Activated T-helper 1 cell treated with Interleukin-2 at 50 U/mL for 16 hours (primary cell): ENCODE data around the gene KCNN3.
"Not testable (repeated sequence)": the region's sequence is repeated elsewhere in the genome, so short reads cannot be mapped to it uniquely, and the experiment has no call there.

Source experiments
- DNase-seq: peaks from one replicate; pipeline ENCODE4 v3.0.0-alpha.2; 2020; ENCODE audit warnings: low read depth

KCNN3 gene

DNA sequence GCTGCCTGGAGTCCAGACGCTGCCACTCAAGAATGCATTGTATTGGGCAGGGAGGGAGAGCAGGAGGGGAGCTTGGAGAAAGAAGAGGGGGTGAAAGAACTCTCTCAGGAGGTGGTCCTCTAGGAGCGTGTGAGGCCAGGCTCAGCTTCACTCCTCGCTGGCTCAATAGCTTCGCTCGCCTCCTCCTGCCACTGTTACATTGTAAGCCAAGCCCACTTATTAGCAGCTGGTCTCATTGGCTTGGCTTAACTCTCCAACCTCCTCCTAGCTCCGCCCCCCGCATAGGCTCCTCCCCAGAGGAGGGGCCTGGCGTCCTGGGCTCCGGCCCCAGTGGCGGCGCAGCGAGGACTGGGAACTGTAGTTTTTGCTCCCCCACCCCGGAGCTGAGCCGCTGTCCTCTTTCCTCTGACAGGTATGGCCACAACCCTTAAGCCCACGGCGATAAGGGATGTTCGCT, at the start of gene KCNN3:
TSS of gene KCNN3 (minus strand) at position 167 of the 457 bp plus-strand sequence. CDS start 317 bp downstream, outside the sequence.
- peak; percentile 43 for DNase-seq

GRCh38 chr1:154913273-154913672, 43.2 kb upstream of the KCNN3 start:
- DNase-seq, result no peak

DNA sequence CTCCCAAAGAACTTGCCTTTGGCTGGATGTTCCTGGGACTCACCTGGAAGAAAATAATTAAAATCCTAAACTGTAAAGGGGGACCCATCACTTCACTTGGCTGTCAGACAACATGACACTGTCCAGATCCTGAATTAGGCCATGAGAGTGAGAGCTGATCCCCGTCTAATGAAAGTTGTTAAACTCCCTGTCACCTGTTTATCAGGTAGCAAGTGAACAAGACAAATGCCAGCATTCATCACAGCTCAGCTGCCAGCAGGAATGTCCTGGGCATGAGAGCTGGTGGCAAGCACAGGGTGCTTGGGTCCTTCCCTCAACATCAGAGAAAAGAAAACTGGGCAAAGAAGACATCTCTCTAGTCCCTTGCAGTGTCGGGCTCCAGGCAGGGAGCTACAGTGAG, 42.7 kb upstream of the KCNN3 start:
- no peak for DNase-seq

- no peak for DNase-seq
Measured at GRCh38 chr1:154911691-154912550, 41.8 kb upstream of the KCNN3 start.

DNA sequence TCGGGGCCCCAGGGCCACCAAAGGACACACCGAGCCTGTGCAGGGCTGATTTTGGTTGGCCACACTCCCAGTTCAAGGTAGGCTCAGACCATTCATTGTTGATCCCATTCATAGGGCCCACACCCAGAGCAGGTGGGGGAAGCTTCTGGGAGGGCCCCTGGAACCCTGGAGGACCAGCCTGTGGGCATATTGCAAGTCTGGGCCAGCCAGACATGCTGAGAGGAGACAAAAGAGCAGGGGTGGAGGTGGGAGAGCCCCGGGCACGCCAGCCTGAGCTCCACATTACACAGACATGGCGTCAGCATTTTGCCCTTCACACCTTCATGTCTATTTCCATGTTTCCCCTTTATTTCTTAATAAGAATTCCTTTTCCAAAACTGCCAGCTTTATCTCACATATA, 40.8 kb upstream of the KCNN3 start:
- DNase-seq, result no peak

DNA sequence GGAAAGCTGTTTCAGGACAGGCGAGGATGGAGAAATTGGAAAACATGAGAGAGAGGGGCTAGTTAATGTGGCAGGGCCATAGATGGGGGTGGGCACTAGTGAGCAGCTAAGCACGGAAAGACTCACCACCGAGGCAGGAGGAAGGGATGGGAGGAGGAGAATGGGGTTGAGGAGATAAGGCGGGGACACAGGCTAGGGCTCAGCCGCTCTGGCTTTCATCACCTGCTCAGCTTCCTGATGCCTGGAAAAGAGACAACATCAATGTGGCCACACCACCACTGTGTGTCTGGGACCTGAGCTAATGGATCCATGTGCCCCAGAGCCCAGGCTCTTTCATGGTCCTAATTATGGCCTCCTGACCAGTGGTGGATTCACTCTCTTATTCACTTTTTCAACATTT, 38.9 kb upstream of the KCNN3 start:
- DNase-seq, result no peak

DNA sequence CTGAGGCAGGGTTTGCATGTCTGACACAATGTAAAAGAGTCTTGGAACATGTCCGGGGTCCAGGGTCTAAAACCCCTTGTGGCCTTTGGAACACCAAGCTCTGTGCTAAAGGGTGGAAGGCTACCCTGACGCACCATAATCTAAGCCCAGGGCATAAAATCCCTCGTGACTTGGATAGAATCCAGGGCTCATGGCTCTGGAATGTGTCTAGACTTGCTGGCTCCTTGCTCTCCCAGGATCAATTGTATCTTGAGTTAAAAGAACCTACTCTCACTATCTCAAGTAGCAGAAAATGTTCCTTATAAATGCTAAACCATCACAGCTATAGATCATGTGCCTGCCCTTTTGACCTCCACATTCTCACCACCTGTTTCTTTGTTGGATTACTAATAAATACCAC, 38.0 kb upstream of the KCNN3 start:
- not testable (repeated sequence) for DNase-seq

- DNase-seq, result no peak
Measured at GRCh38 chr1:154906621-154907081, 36.6 kb upstream of the KCNN3 start.

DNA sequence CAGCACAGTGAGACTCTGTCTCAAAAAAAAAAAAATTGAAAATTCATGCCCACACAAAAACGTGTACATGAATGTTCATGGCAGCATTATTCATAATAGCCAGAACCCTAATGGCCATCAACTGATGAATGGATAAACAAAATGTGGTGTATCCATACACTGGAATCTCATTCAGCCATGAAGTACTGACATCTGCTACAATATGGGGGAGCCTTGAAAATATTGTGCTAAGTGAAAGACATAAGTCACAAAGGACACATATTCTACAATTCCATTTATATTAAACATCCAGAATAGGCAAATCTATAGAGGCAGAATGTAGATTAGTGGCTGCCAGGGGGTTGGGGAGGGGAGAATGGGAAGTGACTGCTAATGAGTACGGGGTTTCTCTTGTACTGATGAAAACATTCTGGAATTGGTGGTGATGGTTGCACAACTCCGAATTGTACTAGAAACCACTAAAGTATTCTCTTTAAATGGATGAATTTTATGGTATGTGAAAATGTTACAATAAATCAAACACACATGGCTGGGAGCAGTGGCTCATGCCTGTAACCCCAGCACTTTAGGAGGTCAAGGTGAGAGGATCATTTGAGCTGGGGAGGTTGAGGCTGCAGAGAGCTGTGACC, 33.0 kb upstream of the KCNN3 start:
- no peak for DNase-seq

GRCh38 chr1:154901591-154901990, 31.5 kb upstream of the KCNN3 start:
- DNase-seq, result no peak

GRCh38 chr1:154899041-154899440, 29.0 kb upstream of the KCNN3 start:
- no peak for DNase-seq

DNA sequence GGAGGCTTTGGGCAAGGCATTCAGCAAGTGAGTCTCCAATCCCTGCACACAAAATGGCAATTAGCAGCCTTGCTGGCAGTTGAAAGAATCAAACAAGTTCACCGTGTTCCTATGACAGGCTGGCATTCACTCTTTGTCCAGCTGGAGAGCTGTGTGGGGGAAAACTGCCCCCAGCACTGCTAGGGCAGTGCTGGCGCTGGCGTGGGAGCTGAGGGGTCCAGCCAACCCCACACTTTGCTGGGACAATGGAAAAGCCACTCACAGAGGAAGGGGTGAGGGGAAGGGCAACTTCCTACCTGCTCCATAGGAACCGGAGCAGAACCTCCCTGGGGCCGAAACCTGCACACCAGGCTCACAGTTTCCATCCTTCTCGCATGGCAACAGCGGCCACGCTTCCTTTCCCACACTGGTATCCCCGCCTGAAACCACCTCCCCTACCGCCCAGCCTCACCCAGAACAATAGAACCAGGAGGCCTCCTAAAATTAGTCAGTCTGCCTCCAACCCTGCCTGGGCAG, 26.7 kb upstream of the KCNN3 start:
- no peak for DNase-seq

- DNase-seq, result no peak
Measured at GRCh38 chr1:154895798-154896197, 25.7 kb upstream of the KCNN3 start.

DNA sequence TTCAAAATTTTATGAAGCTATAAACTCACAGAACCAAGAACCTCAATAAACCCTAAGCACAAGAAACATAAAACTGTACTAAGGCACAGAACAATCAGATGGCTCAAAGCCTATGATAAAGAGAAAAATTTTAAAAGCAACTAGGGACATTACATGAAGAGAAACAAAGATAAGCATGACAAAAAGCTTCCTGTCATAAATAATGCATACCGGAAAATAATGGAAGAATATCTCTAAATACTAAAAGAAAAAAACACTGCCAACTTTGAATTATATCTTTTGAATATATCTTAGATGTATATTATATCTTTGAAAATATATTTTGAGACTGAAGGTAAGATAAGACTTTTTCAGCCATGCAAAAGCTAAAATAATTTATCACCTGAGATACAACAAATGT, 21.4 kb upstream of the KCNN3 start:
- no peak for DNase-seq

DNA sequence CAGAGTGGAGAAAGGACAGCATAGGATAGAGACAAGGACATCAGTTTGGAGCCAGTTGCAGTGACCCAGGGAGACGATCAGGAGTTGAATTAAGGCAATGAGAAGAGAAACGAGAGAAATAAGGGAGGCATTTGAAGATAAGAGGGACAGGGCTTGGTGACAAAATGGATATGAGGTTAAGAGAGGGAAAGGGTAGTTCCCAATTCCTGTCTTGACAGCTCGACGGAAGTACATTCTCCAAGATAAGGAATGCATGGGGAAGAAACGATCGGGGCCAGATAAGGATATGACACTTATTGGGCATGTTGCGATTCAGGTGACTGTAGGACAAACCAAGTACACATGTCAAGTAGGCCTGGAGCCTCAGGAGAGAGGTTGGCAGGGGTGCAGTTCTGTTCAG, 18.7 kb upstream of the KCNN3 start:
- DNase-seq, result no peak

DNA sequence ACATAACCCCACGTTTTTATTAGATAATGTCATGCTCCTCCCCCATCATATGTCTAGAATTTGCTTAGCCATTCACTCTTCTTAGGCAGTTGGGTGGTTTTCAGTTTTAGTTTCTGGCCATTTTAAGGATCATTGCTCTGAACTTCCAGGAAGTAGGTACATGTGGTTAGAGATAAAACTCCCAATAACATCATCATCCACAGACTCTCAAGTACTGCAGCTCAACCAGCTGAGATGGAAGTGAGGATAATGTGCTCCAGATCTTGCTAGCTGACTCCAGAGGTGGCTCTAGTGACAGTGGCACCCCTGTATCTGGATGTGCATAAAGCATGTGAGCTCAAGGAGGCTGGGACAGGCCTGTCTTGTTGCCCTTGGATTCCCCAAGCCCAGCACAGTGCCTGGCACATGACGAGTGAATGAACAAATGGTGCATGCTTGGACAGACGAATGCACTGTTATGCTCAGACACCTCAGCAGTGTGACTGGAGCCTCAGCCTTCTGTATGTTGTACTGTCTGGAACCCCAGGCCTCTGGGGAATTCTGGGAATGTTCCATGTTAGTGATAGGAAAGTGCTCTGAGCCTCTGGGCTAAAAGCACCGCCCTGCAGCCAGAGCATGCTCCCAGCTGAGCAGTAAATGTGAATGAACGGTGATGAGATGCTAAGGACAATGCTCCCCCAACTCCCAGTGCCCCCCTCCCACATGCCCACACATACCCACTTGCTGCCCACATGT, 16.4 kb upstream of the KCNN3 start:
- DNase-seq, result no peak

DNA sequence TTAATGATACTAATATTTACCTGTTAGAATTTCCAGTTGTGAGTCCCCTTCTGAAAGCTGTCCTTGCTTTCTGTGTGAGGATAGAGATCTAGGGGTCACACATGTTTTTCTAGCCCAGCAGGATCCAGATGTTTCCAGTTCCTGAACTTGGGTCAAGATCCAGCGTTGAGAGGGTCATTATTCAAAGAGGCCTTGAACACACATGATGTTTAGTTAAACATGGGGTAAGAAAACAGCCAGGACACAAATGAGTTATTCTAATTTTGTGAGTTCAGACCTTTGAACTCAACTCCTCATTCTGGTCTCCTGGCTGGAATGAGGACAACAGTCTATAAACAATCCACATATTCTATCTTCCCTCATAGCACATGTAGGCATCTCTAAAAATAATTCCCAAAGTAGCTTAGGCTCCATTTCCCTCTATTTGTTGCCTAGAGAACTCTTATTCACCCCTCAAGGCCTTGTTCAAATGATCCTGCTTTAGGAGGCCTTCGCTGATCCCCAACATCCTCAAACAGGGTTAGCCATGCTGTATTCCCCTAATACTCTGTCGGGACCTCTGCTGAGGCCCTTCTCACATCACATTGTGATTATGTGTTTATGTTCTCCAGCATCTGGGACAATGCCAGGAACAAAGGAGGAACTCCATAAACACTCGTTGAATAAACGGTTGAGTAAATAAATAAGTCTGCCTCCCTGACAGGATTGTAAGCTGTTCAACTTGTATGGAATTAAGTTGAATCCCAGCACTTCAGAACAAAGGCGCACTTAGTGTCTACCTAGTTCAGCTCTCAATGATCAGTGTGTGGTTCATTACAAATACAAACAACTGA, 15.0 kb upstream of the KCNN3 start:
- no peak for DNase-seq

- DNase-seq, result no peak
Measured at GRCh38 chr1:154883919-154884868, 14.1 kb upstream of the KCNN3 start.

- DNase-seq, result no peak
Measured at GRCh38 chr1:154881820-154882535, 11.9 kb upstream of the KCNN3 start.

DNA sequence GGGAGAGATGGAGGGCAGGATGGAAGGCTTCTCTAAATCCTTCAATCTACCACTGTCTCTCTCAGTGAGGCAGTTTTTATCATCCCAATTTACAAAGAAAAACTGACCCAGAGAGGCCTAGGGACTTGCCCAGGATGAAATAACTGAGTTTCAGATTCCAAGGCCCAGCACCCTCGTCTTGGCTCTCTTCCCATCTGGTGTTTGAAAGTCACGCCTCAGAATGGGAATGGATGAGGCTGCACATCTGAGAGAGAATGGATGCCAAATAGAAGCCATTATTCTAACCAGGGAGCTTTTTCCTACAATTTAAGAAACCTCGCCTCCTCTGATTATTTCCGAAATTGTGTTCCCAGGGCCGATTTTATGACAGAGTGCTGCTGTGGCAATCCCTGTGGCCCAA, 10.6 kb upstream of the KCNN3 start:
- DNase-seq, result no peak
